HepG2 (cell line): Measurements from ENCODE around the gene TMC4. TPM values are rescaled to one million over a fixed set of nuclear protein-coding genes. Genes with fewer than 3 reads are reported as not detected.

ENCODE experiments used
- AKNA ChIP-seq: sonication (generic); formaldehyde crosslinking; IDR thresholded peaks from 2 replicates; pipeline ENCODE4 v1.4.0; 2020; ENCODE audit warnings: missing genetic modification reagents, borderline replicate concordance
- BATF2 ChIP-seq: sonication (generic); formaldehyde crosslinking; IDR thresholded peaks from 2 replicates; pipeline ENCODE4 v1.8.0; 2022; ENCODE audit warnings: mild to moderate bottlenecking, missing genetic modification reagents, moderate library complexity
- KIAA2018 ChIP-seq: sonication (generic); formaldehyde crosslinking; IDR thresholded peaks from 2 replicates; pipeline ENCODE4 v1.5.0; 2020; ENCODE audit warnings: mild to moderate bottlenecking, missing genetic modification reagents, borderline replicate concordance
- MTA1 ChIP-seq: sonication (generic); formaldehyde crosslinking; IDR thresholded peaks from 2 replicates; pipeline ENCODE4 v1.4.0; 2020; ENCODE audit warnings: missing genetic modification reagents, mild to moderate bottlenecking, borderline replicate concordance
- ZNF17 ChIP-seq: sonication (generic); formaldehyde crosslinking; IDR thresholded peaks from 2 replicates; pipeline ENCODE4 v1.5.0; 2020; ENCODE audit warnings: mild to moderate bottlenecking, missing genetic modification reagents
- ZNF281 ChIP-seq: sonication (generic); formaldehyde crosslinking; IDR thresholded peaks from 2 replicates; pipeline ENCODE4 v1.4.0; 2020; ENCODE audit warnings: missing genetic modification reagents, borderline replicate concordance
- ZNF432 ChIP-seq: sonication (generic); formaldehyde crosslinking; IDR thresholded peaks from 2 replicates; pipeline ENCODE4 v1.5.0; 2020; ENCODE audit warnings: missing genetic modification reagents, mild to moderate bottlenecking, borderline replicate concordance
- ZNF816 ChIP-seq: sonication (generic); formaldehyde crosslinking; IDR thresholded peaks from 2 replicates; pipeline ENCODE4 v1.8.0; 2022; ENCODE audit warnings: missing genetic modification reagents, mild to moderate bottlenecking, borderline replicate concordance
- ZNF83 ChIP-seq: sonication (generic); formaldehyde crosslinking; IDR thresholded peaks from 2 replicates; pipeline ENCODE4 v1.4.0; 2020; ENCODE audit warnings: missing genetic modification reagents, mild to moderate bottlenecking, borderline replicate concordance
- polyA plus RNA-seq, 8 experiments: library from polyadenylated mRNA; depleted of rRNA in 3 of 8; stranded (reverse) in 7 of 8; unstranded in 1 of 8; fragments of >200 nt; fragmentation: Illumina TruSeq in 4 of 8; extraction: Trizol in 4 of 8; gene quantifications; 2 replicates each; pipeline versions ENCODE4 v1.2.1 to v1.2.3, GENCODE V29; 2011 to 2016; ENCODE audit warnings: low read depth in 4 of 8, missing spikeins in 1 of 8, mixed read lengths in 1 of 8; ENCODE audit not compliant: insufficient read depth in 1 of 8
- total RNA-seq, 5 experiments: library from RNA; depleted of rRNA; stranded (reverse); fragments of >200 nt; fragmentation: Illumina TruSeq; extraction: Trizol; gene quantifications; 2 replicates each; pipeline ENCODE4 v1.2.3, GENCODE V29; 2016; ENCODE audit warnings: low read depth in 1 of 5

Gene TMC4
- total and polyA plus RNA-seq, 2 of the 13 experiments (the other 11 are each of a cell fraction or from before 2014, with no cell fraction given) = 0.13 to 0.24 TPM

- TF ChIP-seq KIAA2018 (CRISPR knock-in tag) (0 out of 2 replicates have a peak, but pooled peaks have one; percentile 51), ZNF281 (peak; percentile 81), ZNF432 (CRISPR knock-in tag) (no peak), MTA1 (CRISPR knock-in tag) (peak; percentile 55; the same call in 1 of the 2 replicates), ZNF17 (CRISPR knock-in tag) (no peak), ZNF83 (CRISPR knock-in tag) (no peak), BATF2 (CRISPR knock-in tag) (no peak), ZNF816 (CRISPR knock-in tag) (peak; percentile 81), AKNA (CRISPR knock-in tag) (no peak)
Observed at GRCh38 chr19:54115109-54116063, 57.6 kb downstream of the TMC4 start, which contains the start of the genes PRPF31 and TFPT (continued).
